ENCODE results near the gene XCL2.
"Not testable (repeated sequence)": the region's sequence is repeated elsewhere in the genome, so short reads cannot be mapped to it uniquely, and the experiment has no call there.

Gene XCL2, protein sequence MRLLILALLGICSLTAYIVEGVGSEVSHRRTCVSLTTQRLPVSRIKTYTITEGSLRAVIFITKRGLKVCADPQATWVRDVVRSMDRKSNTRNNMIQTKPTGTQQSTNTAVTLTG
- 0 reads per million in 18 experiments for total RNA-seq

DNA sequence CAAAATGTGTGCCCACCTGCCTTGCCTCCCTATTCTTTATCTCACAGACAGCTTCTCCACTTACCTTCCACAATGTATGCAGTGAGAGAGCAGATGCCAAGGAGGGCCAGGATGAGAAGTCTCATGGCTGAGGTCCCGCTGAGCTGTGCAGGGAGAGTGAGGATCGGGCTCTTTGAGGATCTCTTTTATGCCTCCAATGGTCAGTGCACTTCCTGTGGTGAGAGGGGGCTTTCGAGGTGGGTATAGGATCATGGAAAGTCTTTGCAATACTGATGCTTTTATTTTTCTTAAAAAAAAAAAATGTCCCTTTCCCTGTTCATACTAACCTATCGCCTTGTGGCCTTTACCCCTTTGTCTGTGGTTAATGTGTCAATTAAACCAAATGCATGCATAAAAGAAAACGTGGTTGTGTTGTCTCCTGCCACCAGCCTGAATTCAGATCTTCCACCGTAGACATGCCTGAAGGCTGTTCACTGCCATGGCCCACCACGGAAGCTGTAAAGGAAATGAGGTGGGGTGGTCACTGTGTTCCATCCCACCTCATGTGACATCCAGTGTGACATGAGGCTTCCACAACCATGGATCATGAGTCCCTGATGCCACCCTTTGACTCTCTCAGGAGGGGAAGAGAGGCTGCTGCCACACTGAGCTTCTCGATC is at the start of gene XCL2:
Gene XCL2 (minus strand): TSS at position 158 of the 659 bp plus-strand sequence. CDS start 33 bp downstream, at position 125.
- DNase-seq = not testable (repeated sequence)

- DNase-seq = no peak
Observed at GRCh38 chr1:168591641-168592250, 47.9 kb upstream of the XCL2 start.

DNA sequence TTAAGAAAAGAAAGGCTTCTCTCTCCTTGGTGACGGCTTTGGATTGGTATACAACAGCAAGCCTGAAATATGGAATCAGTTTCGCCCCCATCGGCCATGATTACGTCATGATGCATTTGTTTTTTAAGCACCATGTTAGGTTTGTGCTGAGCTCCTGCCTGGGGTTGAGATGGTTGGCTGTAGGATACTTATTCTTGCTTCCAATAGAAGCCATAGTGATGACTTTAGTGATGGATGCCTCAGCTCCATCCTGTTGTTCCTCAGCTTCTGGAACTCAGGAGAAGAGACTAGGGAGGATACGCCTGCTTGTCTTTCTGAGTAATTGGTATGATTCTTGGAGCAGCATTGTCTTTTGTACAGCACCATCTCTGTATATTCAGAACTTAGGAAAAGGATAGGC is 47.3 kb upstream of the XCL2 start:
- DNase-seq = no peak

GRCh38 chr1:168589167-168589566 is 45.4 kb upstream of the XCL2 start:
- no peak for DNase-seq

- no peak for DNase-seq
Observed at GRCh38 chr1:168585937-168586336, 42.1 kb upstream of the XCL2 start.

DNA sequence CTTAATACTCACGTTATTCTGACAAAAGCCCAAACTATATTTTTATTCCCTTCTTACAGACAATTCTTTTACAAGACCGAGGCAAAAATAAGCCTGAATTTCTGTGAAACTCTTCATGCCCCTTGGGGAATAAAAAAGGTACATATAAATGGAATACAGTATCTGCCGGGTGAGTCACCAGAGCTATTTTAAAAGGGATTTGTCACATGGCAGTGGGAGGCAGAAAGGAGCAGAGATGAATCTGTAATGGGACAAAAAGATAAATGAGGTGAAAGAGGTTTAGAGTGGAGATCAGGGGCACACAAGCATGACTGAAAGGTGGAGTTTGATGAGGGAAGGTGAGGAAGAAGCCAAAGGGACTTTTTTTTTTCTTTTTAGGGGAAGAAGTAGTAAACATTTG is 41.4 kb upstream of the XCL2 start:
- DNase-seq = no peak

GRCh38 chr1:168583571-168583970 is 39.8 kb upstream of the XCL2 start:
- DNase-seq = no peak

GRCh38 chr1:168582688-168583336 is 39.0 kb upstream of the XCL2 start:
- no peak for DNase-seq

DNA sequence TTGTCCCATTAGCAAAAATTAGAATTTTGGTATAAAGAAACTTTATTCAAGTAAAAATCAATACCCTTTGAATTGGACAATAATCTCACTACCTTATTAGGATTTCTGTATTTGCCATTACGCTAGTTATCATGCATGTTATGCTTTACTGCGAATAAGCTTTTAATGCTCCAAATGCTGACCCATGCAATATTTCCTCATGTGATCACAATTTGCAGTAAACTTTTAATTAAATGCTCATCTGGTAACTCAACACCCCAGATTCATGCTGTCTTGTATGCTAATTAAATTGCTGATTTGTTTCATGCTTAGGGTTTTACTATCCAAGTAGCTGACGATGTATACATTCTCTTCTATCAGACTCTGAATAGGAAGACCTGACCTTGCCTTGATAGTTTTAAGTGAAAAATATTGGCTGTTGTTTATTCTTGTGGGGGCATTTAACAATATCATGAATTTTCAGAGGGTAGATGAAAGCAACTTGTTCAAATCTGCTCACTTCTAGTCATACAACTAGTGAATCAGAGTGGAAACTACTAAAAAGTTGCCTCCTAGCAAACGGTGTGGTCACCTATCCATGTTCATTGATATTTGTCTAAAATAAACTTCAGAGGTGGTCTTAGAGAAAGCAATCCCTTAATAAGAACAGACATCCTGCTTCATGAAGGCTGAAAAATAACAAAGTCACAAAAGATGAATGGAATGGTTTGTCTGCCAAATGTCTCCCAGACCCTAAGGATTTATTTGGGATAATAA is 38.2 kb upstream of the XCL2 start:
- DNase-seq = no peak

GRCh38 chr1:168580991-168581390 is 37.2 kb upstream of the XCL2 start:
- not testable (repeated sequence) for DNase-seq

GRCh38 chr1:168580290-168580689 is 36.5 kb upstream of the XCL2 start:
- DNase-seq = not testable (repeated sequence)

GRCh38 chr1:168578531-168579185 is 34.9 kb upstream of the XCL2 start:
- DNase-seq = not testable (repeated sequence)

GRCh38 chr1:168576245-168576688 is 32.5 kb upstream of the XCL2 start, which contains the start of gene XCL1:
Gene XCL1, plus strand, starts transcription at chr1:168576605. Its CDS starts 33 bp downstream, at chr1:168576638.
- DNase-seq = not testable (repeated sequence)

DNA sequence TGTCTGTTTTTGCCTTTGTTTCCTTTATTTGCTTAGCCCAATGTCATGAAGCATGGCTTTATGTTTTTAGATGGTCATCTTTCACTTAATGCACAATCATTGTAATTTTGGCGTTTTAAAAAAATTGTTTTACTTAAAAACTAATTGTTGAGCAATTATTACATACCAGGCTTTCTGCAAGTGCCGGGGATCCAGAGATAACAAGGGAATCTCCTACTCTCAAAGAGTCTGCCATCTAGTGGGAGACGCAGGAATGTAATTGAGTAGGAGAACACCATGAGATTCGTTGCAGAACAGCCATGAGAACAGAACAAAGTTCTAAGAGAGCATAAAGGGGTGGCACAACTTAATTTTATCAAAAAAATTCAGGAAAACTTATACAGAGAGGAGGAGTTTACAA is 30.4 kb upstream of the XCL2 start:
- peak; percentile 58 to 60 for DNase-seq

DNA sequence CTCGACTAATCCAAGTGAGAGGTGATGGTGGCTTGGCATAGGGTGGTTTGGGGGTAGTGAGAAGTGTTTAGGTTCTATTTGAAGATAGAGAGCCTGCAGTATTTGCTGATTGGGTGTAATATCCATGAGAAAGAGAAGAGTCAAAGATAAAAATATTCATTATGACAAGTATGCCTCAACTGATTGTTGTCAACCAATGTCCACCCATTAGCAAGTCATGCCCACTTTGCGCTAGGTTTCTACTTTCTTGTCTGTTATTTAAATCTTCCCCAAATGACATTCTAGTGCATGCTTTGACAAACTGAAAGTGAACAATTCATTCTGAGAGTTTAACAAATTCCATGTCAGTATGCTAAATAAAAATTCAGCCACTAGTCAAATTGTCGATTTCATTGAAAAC is 28.8 kb upstream of the XCL2 start:
- no peak for DNase-seq

GRCh38 chr1:168570652-168571051 is 26.9 kb upstream of the XCL2 start:
- no peak for DNase-seq

GRCh38 chr1:168568346-168568745 is 24.5 kb upstream of the XCL2 start:
- no peak for DNase-seq

GRCh38 chr1:168567568-168567967 is 23.8 kb upstream of the XCL2 start:
- no peak for DNase-seq

- no peak for DNase-seq
Observed at GRCh38 chr1:168567007-168567406, 23.2 kb upstream of the XCL2 start.

GRCh38 chr1:168565825-168566224 is 22.0 kb upstream of the XCL2 start:
- DNase-seq = no peak

GRCh38 chr1:168561989-168562388 is 18.2 kb upstream of the XCL2 start:
- no peak for DNase-seq

- DNase-seq = no peak
Observed at GRCh38 chr1:168560370-168560769, 16.6 kb upstream of the XCL2 start.

Measured in inflammatory macrophage (primary cell).